Measurements from ENCODE around the gene SMYD2.

Gene SMYD2

DNA sequence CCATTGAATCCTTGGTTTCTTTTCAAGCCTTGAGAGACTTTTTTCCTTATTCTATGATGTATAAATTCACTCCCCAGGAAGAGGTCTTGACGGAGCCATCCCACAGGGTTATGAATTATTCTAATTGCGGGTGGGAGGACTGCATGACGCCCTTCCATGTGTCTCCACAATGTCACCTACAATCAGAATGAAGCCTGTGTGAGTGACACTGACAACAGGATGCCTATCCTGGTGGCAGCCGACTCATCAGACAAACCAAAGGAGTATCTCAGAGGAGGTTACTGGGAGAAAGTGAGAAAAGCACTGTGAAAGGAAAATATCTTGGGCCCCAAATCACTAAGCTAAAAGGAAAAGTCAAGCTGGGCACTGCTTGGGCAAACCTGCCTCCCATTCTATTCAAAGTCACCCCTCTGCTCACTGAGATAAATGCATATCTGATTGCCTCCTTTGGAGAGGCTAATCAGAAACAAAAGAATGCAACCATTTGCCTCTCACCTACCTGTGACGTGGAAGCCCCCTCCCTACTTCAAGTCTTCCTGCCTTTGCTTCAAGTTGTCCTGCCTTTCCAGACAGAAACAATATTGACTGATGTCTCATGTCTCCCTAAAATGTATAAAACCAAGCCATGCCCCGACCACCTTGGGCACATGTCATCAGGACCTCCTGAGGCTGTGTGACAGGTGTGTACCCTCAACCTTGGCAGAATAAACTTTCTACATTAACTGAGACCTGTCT, 98.4 kb downstream of the SMYD2 start:
- Histone ChIP-seq H3K9me3 (ENCODE audit: control insufficient read depth, insufficient read depth, low read length) (no peaks in the 10 kb centered on the region), H3K9ac (ENCODE audit: low read depth, low read length) (no peak overlapping the region), H3K27me3 (ENCODE audit: control insufficient read depth, insufficient read depth, low read length) (no peaks in the 10 kb centered on the region), H3K4me3 (ENCODE audit: low read depth, low read length) (no peak overlapping the region), H3K4me1 (ENCODE audit: control insufficient read depth, insufficient read depth, low read length) (peaks cover 2% of the 10 kb centered on the region), H3K36me3 (ENCODE audit: control insufficient read depth, insufficient read depth, low read length) (peaks cover 20% of the 10 kb centered on the region)

DNA sequence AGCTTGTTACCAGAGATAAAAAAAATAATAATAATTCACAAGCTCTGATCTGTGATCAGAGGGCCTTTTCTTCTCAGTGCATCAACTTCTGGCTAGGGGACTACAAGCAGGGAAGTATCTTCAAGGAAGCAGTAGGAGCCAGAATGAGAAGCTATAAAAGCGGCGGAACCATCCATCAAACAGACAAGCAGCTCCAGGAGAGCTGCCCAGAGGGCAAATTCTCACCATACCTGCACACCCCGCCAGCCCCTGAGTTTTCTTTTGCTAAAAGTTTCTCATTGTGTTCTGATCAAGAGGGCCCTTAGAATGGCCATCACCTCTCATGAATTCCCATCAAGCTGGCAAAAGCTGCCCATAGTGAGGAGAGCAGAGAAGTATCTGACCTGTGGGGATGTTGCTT, 99.4 kb downstream of the SMYD2 start:
- H3K27me3 ChIP-seq (ENCODE audit: control insufficient read depth, insufficient read depth, low read length): no peaks in the 10 kb centered on the region
- H3K9ac ChIP-seq (ENCODE audit: low read depth, low read length): no peak overlapping the region
- H3K36me3 ChIP-seq (ENCODE audit: control insufficient read depth, insufficient read depth, low read length): peaks cover 21% of the 10 kb centered on the region
- peaks cover 2% of the 10 kb centered on the region for H3K4me1 ChIP-seq (ENCODE audit: control insufficient read depth, insufficient read depth, low read length)
- H3K9me3 ChIP-seq (ENCODE audit: control insufficient read depth, insufficient read depth, low read length): no peaks in the 10 kb centered on the region
- H3K4me3 ChIP-seq (ENCODE audit: low read depth, low read length): no peak overlapping the region

DNA sequence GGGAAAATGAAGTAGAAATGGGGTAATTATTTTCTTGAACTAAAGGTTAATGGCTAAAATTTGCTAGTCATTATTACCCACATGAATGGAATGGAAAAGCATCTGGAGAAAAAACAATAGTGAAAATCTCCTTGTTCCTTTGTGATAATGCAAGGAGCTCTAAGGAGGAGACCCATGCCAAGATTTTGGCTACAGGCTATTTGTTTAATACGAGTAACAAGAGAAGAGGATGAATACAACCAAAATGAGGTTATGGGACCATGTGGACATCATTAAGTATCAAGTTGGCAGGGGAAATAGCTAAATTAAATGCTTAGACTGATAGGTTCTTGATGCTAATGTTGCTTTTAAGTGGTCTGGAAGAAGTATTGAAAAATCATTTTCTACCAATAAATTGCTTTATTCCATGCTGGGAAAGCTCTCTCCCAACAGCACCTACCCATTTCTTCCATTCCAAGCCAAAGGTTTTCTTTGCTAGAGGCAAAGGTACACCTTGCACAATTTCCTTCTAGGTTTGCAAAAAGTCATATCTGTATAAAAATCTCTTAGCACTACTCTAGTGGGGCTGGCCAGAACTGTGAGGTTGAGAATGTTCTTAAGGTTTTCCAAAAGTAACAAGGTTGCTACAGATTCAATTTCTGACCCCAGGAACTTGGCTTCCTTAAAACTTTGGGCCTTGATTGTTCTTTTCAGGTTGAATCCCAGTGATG, 100.2 kb downstream of the SMYD2 start:
- H3K4me1 ChIP-seq (ENCODE audit: control insufficient read depth, insufficient read depth, low read length): peaks cover 2% of the 10 kb centered on the region

DNA sequence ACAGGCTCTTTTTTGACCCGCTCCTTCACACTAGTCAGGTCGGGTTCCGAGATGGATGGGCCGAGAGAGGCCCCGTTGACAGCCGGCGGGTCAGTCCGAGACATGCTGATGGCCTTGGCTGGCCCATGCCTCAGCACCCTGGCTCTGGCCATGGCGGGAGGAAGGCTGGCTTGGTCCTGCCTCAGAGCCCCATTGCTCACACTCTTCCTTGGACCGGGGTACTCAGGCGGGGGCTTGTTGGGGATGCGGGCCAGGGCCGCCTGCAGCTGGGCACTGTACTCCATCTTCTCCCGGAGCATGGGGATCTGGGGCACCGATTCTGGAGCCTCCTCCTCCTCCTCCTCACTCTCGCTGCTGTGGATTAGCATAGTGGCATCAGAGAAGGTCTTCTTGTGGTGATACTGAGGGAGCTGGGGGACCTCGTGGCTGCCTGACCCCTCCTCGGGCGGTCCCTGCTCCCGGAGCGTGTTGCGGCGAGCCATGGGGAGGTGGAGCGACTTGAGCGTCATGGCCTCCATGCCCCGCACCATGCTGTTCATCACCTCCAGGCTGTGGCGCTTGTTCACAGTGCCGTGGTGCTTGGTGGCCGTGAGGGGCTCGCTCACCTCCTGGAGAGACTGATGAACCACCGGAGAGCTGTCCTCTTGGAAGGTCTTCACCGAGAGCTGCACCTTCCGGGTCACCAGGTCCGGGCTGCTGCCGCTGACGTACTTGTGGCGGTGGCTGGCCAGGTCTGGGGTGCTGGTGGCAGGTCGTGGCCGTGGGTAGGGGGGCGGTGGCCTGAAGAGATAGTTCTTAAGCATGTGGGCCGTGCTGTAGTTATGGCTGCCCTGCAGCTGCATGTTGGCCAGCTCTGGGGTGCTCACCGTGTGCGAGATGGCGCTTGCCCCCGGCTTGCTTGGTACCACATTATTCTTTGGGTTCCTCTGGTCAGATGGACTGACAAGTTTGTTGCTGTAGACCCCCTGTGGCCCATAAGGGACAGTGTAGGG, 102.7 kb downstream of the SMYD2 start:
- peaks cover 16% of the 10 kb centered on the region for H3K36me3 ChIP-seq (ENCODE audit: control insufficient read depth, insufficient read depth, low read length)
- no peaks in the 10 kb centered on the region for H3K9me3 ChIP-seq (ENCODE audit: control insufficient read depth, insufficient read depth, low read length)
- H3K4me3 ChIP-seq (ENCODE audit: low read depth, low read length): no peak overlapping the region
- H3K9ac ChIP-seq (ENCODE audit: low read depth, low read length): no peak overlapping the region
- peaks cover 2% of the 10 kb centered on the region for H3K4me1 ChIP-seq (ENCODE audit: control insufficient read depth, insufficient read depth, low read length)
- H3K27me3 ChIP-seq (ENCODE audit: control insufficient read depth, insufficient read depth, low read length): no peaks in the 10 kb centered on the region

More for the DNA sequence above, 100.2 kb downstream of the SMYD2 start:
- no peaks in the 10 kb centered on the region for H3K27me3 ChIP-seq (ENCODE audit: control insufficient read depth, insufficient read depth, low read length)
- H3K9ac ChIP-seq (ENCODE audit: low read depth, low read length): no peak overlapping the region
- no peak overlapping the region for H3K4me3 ChIP-seq (ENCODE audit: low read depth, low read length)
- H3K9me3 ChIP-seq (ENCODE audit: control insufficient read depth, insufficient read depth, low read length): no peaks in the 10 kb centered on the region
- peaks cover 21% of the 10 kb centered on the region for H3K36me3 ChIP-seq (ENCODE audit: control insufficient read depth, insufficient read depth, low read length)

DNA sequence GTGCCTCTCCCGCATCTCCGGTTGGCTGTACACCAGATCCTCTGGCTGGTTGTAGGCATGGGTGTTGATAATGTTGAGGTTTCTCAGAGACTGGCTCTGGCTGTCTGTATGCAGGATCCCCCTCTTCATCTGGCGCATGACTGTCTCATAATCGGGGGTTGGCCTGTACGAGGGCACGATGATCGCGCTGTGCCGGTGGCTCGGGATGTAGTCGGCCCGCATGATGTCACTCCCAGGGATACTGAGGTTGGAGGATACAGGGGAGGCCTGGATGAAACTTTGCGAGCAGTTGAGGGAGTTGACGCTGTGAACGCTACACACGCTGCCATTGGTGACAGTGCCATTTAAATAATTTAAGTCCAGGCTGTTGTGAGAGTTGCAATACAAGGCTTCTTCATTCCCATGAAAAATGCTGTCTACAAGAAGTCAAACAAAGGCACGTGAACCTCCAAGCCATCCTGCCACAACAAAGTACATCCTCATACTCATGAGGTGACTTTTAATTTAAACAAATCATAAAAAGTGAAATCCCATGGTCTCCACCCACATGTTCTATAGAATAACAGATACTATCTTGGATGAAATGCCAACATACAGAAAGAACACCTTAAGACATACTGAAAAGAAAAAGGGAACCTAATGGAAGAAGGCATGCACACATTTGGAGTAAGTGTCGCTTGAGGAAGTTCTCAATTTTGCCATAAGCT, 103.6 kb downstream of the SMYD2 start:
- H3K27me3 ChIP-seq (ENCODE audit: control insufficient read depth, insufficient read depth, low read length): no peaks in the 10 kb centered on the region
- no peak overlapping the region for H3K9ac ChIP-seq (ENCODE audit: low read depth, low read length)
- H3K4me3 ChIP-seq (ENCODE audit: low read depth, low read length): no peak overlapping the region
- no peaks in the 10 kb centered on the region for H3K9me3 ChIP-seq (ENCODE audit: control insufficient read depth, insufficient read depth, low read length)
- H3K36me3 ChIP-seq (ENCODE audit: control insufficient read depth, insufficient read depth, low read length): peaks cover 16% of the 10 kb centered on the region
- peaks cover 2% of the 10 kb centered on the region for H3K4me1 ChIP-seq (ENCODE audit: control insufficient read depth, insufficient read depth, low read length)

DNA sequence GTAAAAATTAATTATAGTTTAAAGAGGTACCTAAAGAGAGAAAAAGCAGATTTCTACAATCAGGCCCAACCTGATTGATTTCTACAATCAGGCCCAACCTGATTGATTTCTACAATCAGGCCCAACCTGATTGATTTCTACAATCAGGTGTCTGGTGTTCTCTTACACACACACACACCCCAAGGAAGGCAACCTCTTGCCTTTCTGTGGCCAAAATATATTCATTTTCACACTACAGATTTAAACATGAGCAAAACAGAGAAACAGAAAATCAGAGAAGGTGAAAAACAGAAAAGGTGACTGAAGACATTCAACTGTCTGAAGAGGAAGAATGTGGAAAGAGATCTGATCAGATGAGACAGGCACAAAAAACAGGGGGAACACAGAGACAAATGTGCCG, 104.5 kb downstream of the SMYD2 start:
- H3K27me3 ChIP-seq (ENCODE audit: control insufficient read depth, insufficient read depth, low read length): no peaks in the 10 kb centered on the region
- no peak overlapping the region for H3K4me3 ChIP-seq (ENCODE audit: low read depth, low read length)
- H3K9me3 ChIP-seq (ENCODE audit: control insufficient read depth, insufficient read depth, low read length): no peaks in the 10 kb centered on the region
- peaks cover under 1% of the 10 kb centered on the region for H3K4me1 ChIP-seq (ENCODE audit: control insufficient read depth, insufficient read depth, low read length)
- H3K36me3 ChIP-seq (ENCODE audit: control insufficient read depth, insufficient read depth, low read length): peaks cover 16% of the 10 kb centered on the region
- H3K9ac ChIP-seq (ENCODE audit: low read depth, low read length): no peak overlapping the region

DNA sequence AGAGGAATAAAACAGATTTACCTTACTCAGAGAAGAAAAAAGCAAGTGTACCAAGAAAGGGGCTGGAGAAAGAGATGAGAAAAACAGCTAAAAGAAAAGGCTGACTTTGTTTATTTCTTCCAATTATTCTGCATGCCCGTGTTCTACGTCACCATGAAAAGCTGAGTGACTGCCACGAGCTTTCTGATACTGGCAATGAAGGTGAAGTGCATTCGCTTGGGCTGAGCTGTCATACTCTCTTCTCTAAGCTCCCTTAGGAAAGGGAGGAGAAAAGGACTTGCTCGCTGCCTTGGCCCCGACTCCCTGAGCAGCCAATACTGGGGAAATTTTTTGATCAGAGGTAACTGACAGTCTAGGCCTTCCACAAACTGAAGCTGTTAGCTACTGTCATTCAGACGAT, 105.4 kb downstream of the SMYD2 start:
- Histone ChIP-seq H3K4me1 (ENCODE audit: control insufficient read depth, insufficient read depth, low read length) (peaks cover 4% of the 10 kb centered on the region), H3K36me3 (ENCODE audit: control insufficient read depth, insufficient read depth, low read length) (peaks cover 16% of the 10 kb centered on the region), H3K4me3 (ENCODE audit: low read depth, low read length) (no peak overlapping the region), H3K9me3 (ENCODE audit: control insufficient read depth, insufficient read depth, low read length) (no peaks in the 10 kb centered on the region), H3K9ac (ENCODE audit: low read depth, low read length) (peak overlapping the region; percentile 26), H3K27me3 (ENCODE audit: control insufficient read depth, insufficient read depth, low read length) (no peaks in the 10 kb centered on the region)
